ENCODE measurements around the gene TUT4. TPM values are rescaled to one million over a fixed set of nuclear protein-coding genes. Genes with fewer than 3 reads are reported as not detected.

TUT4 gene
- total RNA-seq, 1 experiment from 2014 or later, result 15.5 TPM

- no peak for DNase-seq (ENCODE audit: low read depth)
Observed at GRCh38 chr1:52532731-52533327, 20.1 kb downstream of the TUT4 start.

DNA sequence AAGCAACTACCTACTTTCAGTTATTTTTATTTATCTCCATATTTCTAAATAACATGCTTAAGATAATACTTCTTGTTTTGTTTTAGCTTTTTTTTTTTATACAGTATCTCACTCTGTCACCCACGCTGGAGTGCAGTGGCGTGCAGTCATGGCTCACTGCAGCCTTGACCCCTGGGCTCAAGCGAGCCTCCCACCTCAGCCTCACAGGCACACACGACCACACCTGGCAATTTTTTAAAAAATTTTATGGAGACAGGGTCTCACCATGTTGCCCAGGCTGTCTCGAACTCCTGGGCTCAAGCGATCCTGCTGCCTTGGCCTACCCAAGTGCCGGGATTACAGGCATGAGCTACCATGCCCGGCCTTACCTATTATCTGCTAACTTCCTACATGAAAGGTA is 20.6 kb downstream of the TUT4 start:
- no peak for DNase-seq (ENCODE audit: low read depth)

- DNase-seq (ENCODE audit: low read depth), result no peak
Observed at GRCh38 chr1:52531249-52531872, 21.5 kb downstream of the TUT4 start.

DNA sequence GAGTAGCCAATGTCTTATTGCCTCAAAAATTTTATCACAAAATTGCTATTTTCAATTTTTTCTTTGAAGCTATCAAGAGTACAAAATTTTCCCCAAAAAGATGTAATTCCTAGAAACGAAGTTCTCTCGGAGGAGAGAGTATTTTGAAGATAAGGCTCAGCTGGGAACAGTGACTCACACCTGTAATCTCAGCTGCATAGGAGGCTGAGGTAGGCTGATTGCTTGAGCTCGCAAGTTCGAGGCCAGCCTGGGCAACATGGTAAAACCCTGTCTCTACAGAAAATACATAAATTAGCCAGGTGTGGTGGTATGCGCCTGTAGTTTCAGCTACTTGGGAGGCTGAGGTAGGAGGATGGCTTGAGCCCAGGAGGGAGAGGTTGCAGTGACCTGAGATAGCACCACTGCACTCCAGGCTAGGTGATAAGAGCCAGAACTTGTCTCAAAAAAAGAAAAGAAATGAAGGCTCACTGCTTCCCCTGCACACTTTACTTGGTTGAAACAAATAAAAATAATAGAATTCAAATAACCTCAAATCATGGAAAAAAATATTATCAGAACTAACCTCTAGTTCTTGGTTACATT is 22.2 kb downstream of the TUT4 start:
- no peak for DNase-seq (ENCODE audit: low read depth)

DNA sequence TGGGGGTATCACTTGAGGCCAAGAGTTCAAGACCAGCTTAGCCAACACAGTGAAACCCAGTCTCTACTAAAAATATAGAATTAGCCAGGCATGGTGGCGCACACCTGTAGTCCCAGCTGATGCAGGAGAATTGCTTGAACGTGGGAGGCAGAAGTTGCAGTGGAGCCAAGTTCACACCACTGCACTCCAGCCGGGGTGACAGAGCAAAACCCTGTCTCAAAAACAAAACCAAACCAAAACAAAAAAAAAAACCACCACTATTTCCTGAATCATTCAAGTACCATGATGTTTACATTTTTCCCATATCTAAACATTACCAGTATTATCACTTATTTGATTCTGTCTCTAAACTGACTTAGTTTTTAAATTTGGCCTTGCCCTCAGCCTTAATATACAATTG is 29.5 kb downstream of the TUT4 start:
- DNase-seq (ENCODE audit: low read depth), result peak; percentile 25

DNA sequence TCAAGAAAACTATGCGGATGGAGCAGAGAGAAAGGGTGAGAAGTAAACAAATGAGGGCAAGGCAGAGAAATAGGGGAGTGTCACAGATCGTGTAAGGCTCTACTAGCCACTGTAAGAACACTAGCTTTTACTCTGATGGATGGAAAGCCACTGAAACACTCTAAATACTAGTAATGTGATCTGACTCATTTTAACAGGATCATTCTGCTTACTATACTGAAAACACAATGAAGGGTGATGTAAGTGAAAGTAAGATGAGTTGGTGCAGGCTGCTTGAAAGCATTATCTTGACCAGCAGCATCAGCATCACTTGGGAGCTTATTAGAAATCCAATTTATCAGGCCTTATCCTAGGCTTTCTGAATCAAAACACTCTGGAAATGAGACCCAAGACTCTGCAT is 32.7 kb downstream of the TUT4 start:
- no peak for DNase-seq (ENCODE audit: low read depth)

- DNase-seq (ENCODE audit: low read depth), result no peak
Observed at GRCh38 chr1:52518962-52519361, 33.9 kb downstream of the TUT4 start.

DNA sequence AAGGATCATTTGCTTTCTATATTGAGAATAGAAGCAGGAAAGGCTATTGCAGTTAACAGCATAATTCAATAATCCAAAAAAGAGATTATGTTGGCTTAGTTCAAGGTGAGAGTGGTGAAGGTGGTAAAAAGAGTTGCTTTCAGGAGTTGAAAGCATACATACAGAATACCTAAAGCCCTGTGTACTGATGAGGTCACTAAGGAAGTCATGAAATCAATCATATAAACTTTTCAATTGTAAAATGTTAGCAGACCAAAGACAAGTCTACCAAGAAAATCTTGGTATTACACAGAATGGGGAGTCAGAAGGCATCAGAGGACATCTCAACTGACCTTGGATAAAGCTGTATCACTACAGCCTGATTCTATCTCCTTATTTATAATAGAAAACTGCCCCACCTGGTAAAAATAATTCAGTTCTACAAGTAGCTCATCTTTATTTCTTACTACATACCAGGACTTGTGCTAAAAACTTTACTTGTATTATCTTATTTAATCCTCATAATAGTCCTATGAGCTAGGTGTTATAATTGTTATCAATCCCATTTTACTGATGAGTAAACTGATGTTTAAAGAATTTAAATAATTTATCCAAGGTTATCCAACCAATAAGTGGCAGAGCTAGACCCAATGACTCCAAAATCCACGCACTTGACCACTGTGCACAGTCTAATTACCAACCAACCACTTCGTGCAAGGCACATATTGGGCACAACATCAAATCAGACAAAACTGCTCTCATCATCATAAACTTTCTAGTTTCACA is 40.9 kb downstream of the TUT4 start:
- DNase-seq (ENCODE audit: low read depth), result no peak

DNA sequence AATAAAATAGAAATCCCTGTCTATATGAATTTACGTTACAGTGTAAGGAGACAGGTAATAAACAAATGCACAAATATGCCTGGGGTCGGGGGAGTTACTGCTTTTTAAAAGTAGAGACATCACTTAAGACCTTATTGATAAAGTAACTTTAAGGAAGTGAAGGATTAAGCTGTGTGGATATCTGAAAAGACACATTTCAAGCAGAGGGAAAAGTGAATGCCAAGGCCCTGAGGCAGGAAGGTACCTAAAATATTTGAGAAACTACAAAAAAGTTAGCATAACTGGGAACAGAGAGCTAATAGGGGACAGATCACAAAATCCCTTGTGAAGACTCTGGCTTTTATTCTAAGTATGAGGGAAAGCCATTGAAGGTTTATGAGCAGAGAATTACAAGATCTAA is 41.5 kb downstream of the TUT4 start:
- no peak for DNase-seq (ENCODE audit: low read depth)

GRCh38 chr1:52506920-52507546 is 45.9 kb downstream of the TUT4 start:
- DNase-seq (ENCODE audit: low read depth), result no peak

DNA sequence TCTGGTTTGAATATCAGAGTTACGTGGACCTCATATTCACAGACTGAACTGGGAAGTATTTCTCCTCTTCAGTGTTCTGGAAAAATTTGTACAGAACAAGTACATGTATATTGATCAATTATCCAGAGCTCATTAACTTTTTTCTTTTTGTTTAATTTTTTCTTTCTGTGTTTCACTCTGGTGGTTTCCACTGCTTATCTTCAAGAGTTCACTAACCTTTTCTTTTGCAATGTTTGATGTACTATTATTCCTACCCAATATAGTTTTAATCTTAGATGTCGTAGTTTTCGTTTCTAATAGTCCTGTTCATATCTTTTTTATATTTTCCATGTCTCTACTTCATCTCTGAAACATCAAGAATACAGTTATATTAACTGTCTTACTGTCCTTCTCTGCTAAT is 46.5 kb downstream of the TUT4 start:
- DNase-seq (ENCODE audit: low read depth), result no peak

DNA sequence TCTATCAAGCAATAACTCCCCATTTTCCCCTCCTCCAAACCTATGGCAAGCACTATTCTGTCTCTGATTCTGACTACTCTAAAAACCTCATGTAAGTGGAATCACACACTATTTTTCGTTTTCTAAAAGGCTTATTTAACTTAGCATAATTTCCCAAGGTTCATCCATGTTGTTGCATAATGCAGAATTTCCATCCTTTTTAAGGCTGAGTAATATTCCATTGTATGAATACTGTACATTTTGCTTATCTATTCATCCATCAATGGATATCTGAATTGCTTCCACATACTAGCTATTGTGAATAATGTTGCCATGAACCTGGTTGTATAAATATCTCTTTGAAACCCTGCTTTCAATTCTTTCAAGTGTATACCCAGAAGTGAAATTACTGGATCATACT is 48.2 kb downstream of the TUT4 start:
- DNase-seq (ENCODE audit: low read depth), result no peak

DNA sequence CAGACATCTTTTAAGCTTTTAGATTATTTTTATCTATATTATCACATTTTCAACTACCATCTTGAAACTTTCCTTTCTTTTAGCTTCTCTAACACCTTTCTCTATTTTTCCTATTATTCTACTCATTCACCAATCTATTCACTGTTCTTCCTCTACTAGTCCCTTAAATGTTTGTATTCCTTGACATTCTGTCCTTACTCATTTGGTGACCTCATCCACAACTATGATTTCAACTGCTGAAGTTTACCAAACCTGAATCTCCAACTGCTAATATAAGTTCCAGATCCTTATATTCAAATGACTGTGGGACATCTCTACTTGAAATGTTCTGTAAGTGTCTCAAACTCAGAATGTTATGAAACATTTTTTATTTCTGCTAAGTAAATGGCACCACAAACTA is 49.2 kb downstream of the TUT4 start:
- no peak for DNase-seq (ENCODE audit: low read depth)

DNA sequence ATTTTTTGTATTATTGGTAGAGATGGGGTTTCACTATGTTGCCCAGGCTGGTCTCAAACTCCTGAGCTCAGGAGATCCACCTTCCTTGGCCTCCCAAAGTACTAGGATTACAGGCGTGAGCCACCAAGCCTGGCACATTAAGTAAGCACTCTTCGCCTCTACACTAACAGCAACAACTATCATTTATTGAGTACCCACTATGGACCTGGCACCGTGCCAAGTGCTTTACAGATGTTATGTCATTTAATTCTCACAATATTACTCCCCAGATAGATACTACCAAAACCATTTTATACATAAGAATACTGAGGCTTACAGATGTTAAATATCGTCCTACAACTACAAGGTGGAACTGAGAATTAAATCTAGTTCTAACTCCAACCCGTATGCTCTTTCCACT is 50.1 kb downstream of the TUT4 start:
- no peak for DNase-seq (ENCODE audit: low read depth)

- DNase-seq (ENCODE audit: low read depth), result no peak
Observed at GRCh38 chr1:52487632-52488031, 65.3 kb downstream of the TUT4 start.

GRCh38 chr1:52482326-52483004 is 70.4 kb downstream of the TUT4 start:
- no peak for DNase-seq (ENCODE audit: low read depth)

DNA sequence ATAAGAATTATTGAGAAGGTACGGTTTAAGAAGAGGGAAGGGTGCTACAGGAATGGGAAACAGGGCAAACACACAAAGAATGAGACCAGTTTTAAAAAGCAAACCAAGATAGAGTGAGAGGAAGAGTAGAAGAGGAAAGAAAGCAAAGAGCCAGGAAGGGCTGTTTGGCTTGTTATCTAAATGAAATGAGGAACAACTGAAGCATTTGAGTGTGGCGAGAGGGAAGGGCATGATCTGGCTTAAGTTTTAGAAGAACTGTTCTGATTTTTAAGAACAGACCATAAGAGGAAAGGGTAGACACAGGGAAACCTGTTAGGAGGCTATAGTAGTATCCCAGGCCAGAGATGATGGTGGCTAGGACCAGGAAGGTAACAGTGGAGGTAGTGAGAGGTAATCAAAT is 73.8 kb downstream of the TUT4 start:
- no peak for DNase-seq (ENCODE audit: low read depth)

- DNase-seq (ENCODE audit: low read depth), result no peak
Observed at GRCh38 chr1:52477876-52478275, 75.0 kb downstream of the TUT4 start.

DNA sequence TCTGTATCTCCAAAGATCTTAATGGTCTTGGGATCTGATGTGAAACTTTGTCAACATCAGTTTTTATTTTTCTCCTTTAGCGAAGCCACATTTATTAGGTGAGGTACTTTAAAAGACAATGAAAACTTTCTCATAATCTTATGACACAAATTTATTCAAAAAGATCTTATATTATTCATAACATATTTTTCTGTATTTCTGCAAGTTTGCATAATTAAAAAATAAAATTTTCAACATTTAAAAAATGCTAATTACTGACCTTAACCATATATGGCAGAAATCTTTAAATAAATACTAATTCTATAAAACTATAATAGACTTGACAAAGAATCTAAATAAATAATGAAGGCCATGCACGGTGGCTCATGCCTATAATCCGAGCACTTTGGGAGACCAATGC is 75.9 kb downstream of the TUT4 start:
- no peak for DNase-seq (ENCODE audit: low read depth)

- DNase-seq (ENCODE audit: low read depth), result no peak
Observed at GRCh38 chr1:52474807-52475206, 78.1 kb downstream of the TUT4 start.

DNA sequence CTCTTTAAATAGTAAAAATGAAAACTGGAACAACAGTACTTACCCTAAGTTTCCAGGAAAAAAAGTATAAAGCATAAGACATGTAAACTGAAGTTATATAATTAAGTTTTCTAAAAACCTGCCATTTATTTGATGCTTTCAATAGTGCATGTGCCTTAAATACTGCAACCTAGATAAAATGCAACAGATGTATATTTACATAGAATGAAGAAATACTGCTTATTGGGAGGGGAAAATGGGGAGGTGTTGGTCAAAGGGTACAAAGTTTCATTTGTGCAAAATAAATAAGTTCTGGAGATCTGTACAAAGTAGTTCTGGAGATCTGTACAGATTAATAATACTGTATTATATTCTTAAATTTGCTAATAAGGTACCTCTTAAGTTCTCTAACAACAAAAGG is 79.9 kb downstream of the TUT4 start:
- DNase-seq (ENCODE audit: low read depth), result no peak

GRCh38 chr1:52472384-52472783 is 80.5 kb downstream of the TUT4 start:
- DNase-seq (ENCODE audit: low read depth), result no peak
